Muscle layer of colon (tissue), 2 donors: ENCODE measurements around the gene MAGEA11.
"Not testable (repeated sequence)": the region's sequence is repeated elsewhere in the genome, so short reads cannot be mapped to it uniquely, and the experiment has no call there.

ENCODE experiments used
- H3K27ac ChIP-seq: one replicate; pipeline ENCODE4 v1.7.0; 2013; ENCODE audit warnings: low read depth, mild to moderate bottlenecking, low read length, moderate library complexity
- H3K27me3 ChIP-seq, 2 donors: one replicate each; pipeline ENCODE4 v1.7.0; 2013; ENCODE audit warnings: low read length in 2 of 2, mild to moderate bottlenecking in 2 of 2; ENCODE audit not compliant: insufficient read depth in 2 of 2, control insufficient read depth in 1 of 2
- H3K36me3 ChIP-seq: one replicate; pipeline ENCODE4 v1.7.0; 2013; ENCODE audit warnings: mild to moderate bottlenecking, low read length; ENCODE audit not compliant: insufficient read depth
- H3K4me1 ChIP-seq: one replicate; pipeline ENCODE4 v1.7.0; 2013; ENCODE audit warnings: mild to moderate bottlenecking, low read length; ENCODE audit not compliant: insufficient read depth
- H3K4me3 ChIP-seq, 2 donors: one replicate each; pipeline ENCODE4 v1.7.0; 2013; ENCODE audit warnings: low read length in 2 of 2, low read depth in 1 of 2, mild to moderate bottlenecking in 1 of 2, moderate library complexity in 1 of 2
- H3K9ac ChIP-seq: one replicate; pipeline ENCODE4 v1.7.0; 2013; ENCODE audit warnings: low read length
- H3K9me3 ChIP-seq: one replicate; pipeline ENCODE4 v1.7.0; 2013; ENCODE audit warnings: mild to moderate bottlenecking, low read length
- donor health status: abdominal sarcoma.
- donor health status: Adenocarcinoma of cecum.

Gene MAGEA11

GRCh38 chrX:149720021-149720689 is 8.3 kb downstream of the MAGEA11 start:
- Histone ChIP-seq H3K36me3 (no peaks in the 10 kb centered on the region), H3K4me3 (no peak overlapping the region), H3K27ac (no peak overlapping the region), H3K9ac (no peak overlapping the region), H3K4me1 (no peaks in the 10 kb centered on the region), H3K27me3 (no peaks in the 10 kb centered on the region), H3K9me3 (no peaks in the 10 kb centered on the region)

DNA sequence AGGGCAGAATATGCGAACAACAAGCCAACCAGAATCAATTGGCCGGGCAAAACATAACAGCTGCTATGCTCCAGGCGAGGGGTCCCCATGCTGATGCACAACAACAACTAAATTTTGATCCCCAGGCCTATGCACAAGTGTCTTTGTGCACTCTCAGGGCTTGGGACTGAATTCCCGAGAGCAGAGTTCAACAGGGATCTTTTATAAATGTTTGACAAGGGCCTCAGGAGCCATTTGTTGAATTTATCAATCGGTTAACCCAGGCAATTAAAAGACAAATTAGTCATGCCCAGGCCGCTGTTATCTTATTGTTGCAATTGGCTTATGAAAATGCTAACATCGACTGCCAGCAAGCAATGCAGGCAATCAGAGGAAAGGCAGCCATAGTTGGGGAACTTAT is 9.4 kb downstream of the MAGEA11 start:
- H3K9me3 ChIP-seq, H3K4me3 ChIP-seq, H3K27ac ChIP-seq, H3K36me3 ChIP-seq, H3K4me1 ChIP-seq, H3K9ac ChIP-seq, H3K27me3 ChIP-seq: not testable (repeated sequence)

- Histone ChIP-seq H3K9ac (no peak overlapping the region), H3K27me3 (no peaks in the 10 kb centered on the region), H3K36me3 (no peaks in the 10 kb centered on the region)
These were observed 9.9 kb downstream of the MAGEA11 start for GRCh38 chrX:149721778-149722177.

DNA sequence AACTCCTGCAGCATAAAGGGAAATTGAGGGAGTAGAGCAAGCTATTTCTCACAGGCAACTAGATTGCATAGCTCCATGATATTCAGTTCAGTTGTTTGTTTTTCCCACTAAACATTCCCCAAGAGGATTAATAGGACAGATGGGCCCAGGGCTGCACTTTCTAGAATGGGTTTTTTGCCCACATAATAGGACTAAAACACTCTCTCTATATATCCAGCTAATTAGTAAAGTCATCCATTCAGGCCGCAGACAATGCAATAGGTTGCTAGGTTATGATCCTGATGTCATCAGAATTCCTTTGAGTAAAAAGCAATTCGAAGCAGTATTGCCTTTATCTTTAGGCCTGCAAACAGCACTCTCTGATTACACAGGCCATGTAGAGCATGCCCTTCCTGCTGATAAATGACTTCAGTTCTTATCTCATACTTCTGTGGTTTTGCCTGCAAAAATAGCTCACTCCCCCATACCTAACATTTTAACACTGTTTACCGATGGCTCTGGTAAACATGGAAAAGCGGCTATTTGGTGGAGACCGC is 11.8 kb downstream of the MAGEA11 start:
- H3K9me3 ChIP-seq, H3K36me3 ChIP-seq, H3K27me3 ChIP-seq, H3K4me3 ChIP-seq, H3K4me1 ChIP-seq, H3K9ac ChIP-seq, H3K27ac ChIP-seq: not testable (repeated sequence)

More at GRCh38 chrX:149721778-149722177, 9.9 kb downstream of the MAGEA11 start:
- H3K4me3 ChIP-seq: no peak overlapping the region
- no peak overlapping the region for H3K27ac ChIP-seq
- H3K4me1 ChIP-seq: no peaks in the 10 kb centered on the region
- H3K9me3 ChIP-seq: no peaks in the 10 kb centered on the region

DNA sequence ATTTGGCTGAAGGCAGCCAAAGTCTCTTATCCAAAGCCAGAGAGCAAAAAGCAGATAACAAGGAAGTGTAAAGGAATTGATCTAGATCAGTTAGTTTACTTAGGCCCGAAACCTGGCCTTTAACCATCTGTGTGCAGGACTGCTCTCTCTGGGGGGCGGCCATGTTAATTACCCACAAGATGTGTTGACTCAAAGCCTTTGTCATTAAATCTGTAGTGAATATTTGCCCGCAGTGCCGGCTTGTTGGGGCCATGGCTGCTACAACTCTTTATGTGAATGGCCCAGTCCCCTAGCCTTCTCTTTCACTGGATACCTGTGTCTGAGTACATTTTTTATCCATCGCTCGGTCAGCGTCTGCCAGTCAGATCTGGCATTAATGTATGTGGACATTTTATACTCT is 15.4 kb downstream of the MAGEA11 start:
- not testable (repeated sequence) for H3K27me3 ChIP-seq, H3K9ac ChIP-seq, H3K4me3 ChIP-seq, H3K4me1 ChIP-seq, H3K9me3 ChIP-seq, H3K27ac ChIP-seq, H3K36me3 ChIP-seq

GRCh38 chrX:149742269-149742668 is 30.4 kb downstream of the MAGEA11 start:
- H3K27ac ChIP-seq, H3K9ac ChIP-seq, H3K4me1 ChIP-seq, H3K36me3 ChIP-seq, H3K4me3 ChIP-seq, H3K9me3 ChIP-seq, H3K27me3 ChIP-seq: not testable (repeated sequence)

- H3K9ac ChIP-seq, H3K27me3 ChIP-seq, H3K4me1 ChIP-seq, H3K9me3 ChIP-seq, H3K4me3 ChIP-seq, H3K36me3 ChIP-seq, H3K27ac ChIP-seq: not testable (repeated sequence)
These were observed 34.6 kb downstream of the MAGEA11 start for GRCh38 chrX:149746390-149747007.

DNA sequence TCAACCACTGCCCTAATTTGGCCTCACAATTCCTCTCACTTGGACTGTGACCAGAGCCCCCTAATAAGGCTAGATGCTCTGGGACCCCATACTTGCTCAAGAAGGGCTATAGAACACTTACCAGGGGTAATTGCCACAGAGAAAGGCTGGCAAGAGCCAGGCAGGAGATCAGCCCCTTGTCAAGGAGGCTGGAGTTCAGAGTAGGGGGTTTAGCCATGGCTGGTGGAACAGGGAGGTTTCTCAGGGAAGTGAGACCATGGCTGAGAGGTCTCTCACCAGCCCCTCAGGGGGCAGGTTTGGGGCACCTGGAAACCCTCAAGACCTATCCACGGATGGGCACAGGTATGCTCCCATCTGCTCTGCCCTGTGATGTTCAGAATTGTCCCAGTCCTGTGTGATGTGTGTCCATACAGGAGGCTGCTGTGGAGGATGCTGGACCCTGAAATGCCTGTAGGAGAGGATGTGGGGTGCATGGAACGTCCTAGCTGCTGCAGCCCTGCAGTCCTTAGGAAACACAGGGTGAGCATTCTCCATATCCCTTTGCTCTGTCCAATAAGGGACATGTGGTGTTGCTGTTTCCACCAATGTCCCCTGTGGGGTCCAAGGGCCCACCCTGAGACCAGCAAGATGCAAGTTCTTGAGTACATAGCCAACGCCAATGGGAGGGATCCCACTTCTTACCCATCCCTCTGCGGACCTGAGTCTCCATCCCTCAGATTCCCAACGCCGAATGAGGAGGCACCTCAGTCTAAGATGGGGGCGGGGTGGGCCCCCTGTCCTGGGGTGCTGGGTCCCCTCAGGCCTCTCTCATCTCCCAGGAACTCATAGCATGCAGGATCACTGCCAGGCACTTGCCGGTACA is 45.6 kb downstream of the MAGEA11 start:
- Histone ChIP-seq H3K4me3 (no peak overlapping the region), H3K36me3 (no peaks in the 10 kb centered on the region), H3K9me3 (no peaks in the 10 kb centered on the region), H3K27me3 (no peaks in the 10 kb centered on the region), H3K27ac (no peak overlapping the region), H3K4me1 (no peaks in the 10 kb centered on the region), H3K9ac (no peak overlapping the region)

- no peak overlapping the region for H3K4me3 ChIP-seq
- no peaks in the 10 kb centered on the region for H3K4me1 ChIP-seq
- H3K27me3 ChIP-seq: no peaks in the 10 kb centered on the region
- H3K36me3 ChIP-seq: no peaks in the 10 kb centered on the region
- H3K27ac ChIP-seq: no peak overlapping the region
- no peaks in the 10 kb centered on the region for H3K9me3 ChIP-seq
- H3K9ac ChIP-seq: no peak overlapping the region
These were observed 46.3 kb downstream of the MAGEA11 start for GRCh38 chrX:149758068-149758714.

DNA sequence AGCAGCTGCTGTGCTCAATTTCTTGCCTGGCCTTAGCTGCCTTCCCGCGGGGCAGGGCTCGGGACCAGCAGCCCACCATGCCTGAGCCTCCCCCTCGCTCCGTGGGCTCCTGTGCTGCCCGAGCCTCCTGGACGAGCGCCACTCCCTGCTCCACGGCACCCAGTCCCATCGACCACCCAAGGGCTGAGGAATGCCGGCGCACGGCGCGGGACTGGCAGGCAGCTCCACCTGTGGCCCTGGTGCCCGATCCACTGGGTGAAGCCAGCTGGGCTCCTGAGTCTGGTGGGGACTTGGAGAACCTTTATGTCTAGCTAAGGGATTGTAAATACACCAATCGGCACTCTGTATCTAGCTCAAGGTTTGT is 46.8 kb downstream of the MAGEA11 start:
- H3K9ac ChIP-seq, H3K27me3 ChIP-seq, H3K36me3 ChIP-seq, H3K4me3 ChIP-seq, H3K27ac ChIP-seq, H3K4me1 ChIP-seq, H3K9me3 ChIP-seq: not testable (repeated sequence)

DNA sequence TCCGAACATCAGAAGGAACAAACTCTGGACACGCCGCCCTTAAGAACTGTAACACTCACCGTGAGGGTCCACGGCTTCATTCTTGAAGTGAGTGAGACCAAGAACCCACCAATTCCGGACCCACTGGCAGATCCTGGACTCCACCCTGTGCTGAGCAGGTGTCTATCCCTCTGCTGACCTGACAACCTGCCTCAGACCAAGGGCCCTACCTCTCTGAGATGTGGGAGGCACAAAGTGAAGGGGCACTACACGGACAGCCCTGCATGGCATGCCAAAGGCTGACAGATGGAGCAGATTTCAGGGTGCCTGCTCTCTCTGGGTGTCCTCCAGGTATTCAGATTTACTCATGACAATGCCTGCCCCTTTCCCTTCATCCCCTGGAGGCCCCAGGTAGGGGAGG is 48.0 kb downstream of the MAGEA11 start:
- no peak overlapping the region for H3K27ac ChIP-seq

More for the DNA sequence above, 48.0 kb downstream of the MAGEA11 start:
- Histone ChIP-seq H3K27me3 (no peaks in the 10 kb centered on the region), H3K4me3 (no peak overlapping the region), H3K4me1 (no peaks in the 10 kb centered on the region), H3K36me3 (no peaks in the 10 kb centered on the region), H3K9ac (no peak overlapping the region), H3K9me3 (no peaks in the 10 kb centered on the region)
